Right lobe of liver (tissue), 6 donors: ENCODE data around the gene OR5T2. TPM values are rescaled to one million over a fixed set of nuclear protein-coding genes. Genes with fewer than 3 reads are reported as not detected.

Experiments used
- ATAC-seq, 4 donors: fragments of 200-7000 bp; cut with Tn5 transposase; one replicate each; pipeline ENCODE4 v1.9.1; 2020; ENCODE audit warnings: mild to moderate bottlenecking in 4 of 4, moderate library complexity in 4 of 4
- DNase-seq, 3 donors: peaks; one replicate each; pipeline ENCODE4 v3.0.0-alpha.2; 2020
- H3K27ac ChIP-seq, 3 donors: fragments of 200-600 bp; one replicate each; pipeline ENCODE4 v1.8.0; 2022
- H3K27me3 ChIP-seq, 2 donors: fragments of 200-600 bp; one replicate each; pipeline ENCODE4 v1.8.0; 2022
- H3K36me3 ChIP-seq, 4 donors: fragments of 200-600 bp; sonication (generic) in 1 of 4; one replicate each; pipeline versions ENCODE4 v1.5.1 to v1.8.0; 2017 to 2022; ENCODE audit warnings: control low read depth in 1 of 4
- H3K4me1 ChIP-seq, 4 donors: fragments of 200-600 bp; sonication (generic) in 1 of 4; one replicate each; pipeline versions ENCODE4 v1.5.1 to v1.8.0; 2017 to 2022; ENCODE audit warnings: control low read depth in 1 of 4
- H3K4me3 ChIP-seq, 3 donors: fragments of 200-600 bp; one replicate each; pipeline ENCODE4 v1.8.0; 2022
- H3K9me3 ChIP-seq, 4 donors: fragments of 200-600 bp; sonication (generic) in 1 of 4; one replicate each; pipeline versions ENCODE4 v1.5.1 to v1.8.0; 2017 to 2022; ENCODE audit warnings: control low read depth in 1 of 4
- POLR2A ChIP-seq: fragments of 450-650 bp; IDR thresholded peaks from one replicate; pipeline ENCODE4 v1.6.1; 2017; ENCODE audit warnings: antibody characterized with exemption, mild to moderate bottlenecking
- WGBS: methylation state at CpG from one replicate; pipeline ENCODE4 v1.1.6; 2018; ENCODE audit warnings: low coverage, low lambda C conversion rate; ENCODE audit not compliant: insufficient coverage; ENCODE audit errors: missing lambda C conversion rate; 5-methylcytosine and 5-hydroxymethylcytosine counted together
- intact Hi-C, 2 donors: fragments of 100-400 bp; cut with DNase I; formaldehyde crosslinking; loops; one replicate each; pipeline versions ENCODE4 v1.11.2 to v1.14.1; 2022
- total RNA-seq, 6 experiments: library from RNA; depleted of rRNA in 2 of 6; stranded (reverse); fragments of >200 nt in 2 of 6; fragmentation: NEBNext Ultra II Directional in 3 of 6; extraction: Animal tissue kit (Norgen Biotek cat#: 25700) in 3 of 6; gene quantifications; one replicate each; pipeline versions ENCODE4 v1.1.0 to v1.2.4, GENCODE V29; 2016 to 2023
- TF ChIP-seq, protein P1 (sequence below), 4 donors: fragments of 200-600 bp in 3 of 4; fragments of 450-650 bp in 1 of 4; IDR thresholded peaks; one replicate each; pipeline versions ENCODE4 v1.5.1 to v1.8.0; 2016 to 2022; ENCODE audit warnings: antibody characterized with exemption in 4 of 4, mild to moderate bottlenecking in 2 of 4
- donor health status: DM: no; HTN: yes; CAD: no.
- donor health status: DM: no; HTN: no; CAD: no.
- donor health status: DM: no; HTN: no; CAD: no.
- donor health status: DM: no; HTN: yes; CAD: no.
- donor health status: DM: no; HTN: yes; CAD: no.

OR5T2 gene
- total RNA-seq, 6 experiments from 2014 or later, result not detected

DNA sequence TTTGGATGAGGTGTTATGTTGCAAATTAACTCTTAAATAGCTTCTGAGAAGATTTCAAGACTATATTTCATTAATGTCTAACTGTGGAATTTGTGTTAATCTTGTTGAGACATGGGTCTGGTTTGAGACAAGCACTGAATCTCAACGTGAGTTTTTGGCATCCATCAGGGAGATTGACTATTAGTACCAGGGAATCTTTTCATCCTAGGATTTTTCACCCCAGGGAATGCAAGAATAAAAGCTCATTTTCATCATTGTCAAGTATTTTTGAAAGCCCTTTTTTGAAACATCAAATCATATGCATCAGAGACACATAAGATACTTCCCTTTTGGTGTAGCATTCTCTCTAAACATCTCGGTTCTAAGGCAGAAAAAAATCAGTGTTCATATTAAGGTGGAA is 19.5 kb downstream of the OR5T2 start:
- 23% methylated on average over 2 of the region's 2 CpGs for WGBS
- Histone ChIP-seq H3K36me3 (no peaks in the 10 kb centered on the region), H3K27ac (no peak overlapping the region), H3K9me3 (no peaks in the 10 kb centered on the region), H3K27me3 (no peaks in the 10 kb centered on the region), H3K4me1 (no peaks in the 10 kb centered on the region), H3K4me3 (no peak overlapping the region)
- intact Hi-C loops, result no loop called here
- no peak for ATAC-seq
- DNase-seq, result no peak
- no peak for TF ChIP-seq POLR2A
- TF ChIP-seq, protein P1, sequence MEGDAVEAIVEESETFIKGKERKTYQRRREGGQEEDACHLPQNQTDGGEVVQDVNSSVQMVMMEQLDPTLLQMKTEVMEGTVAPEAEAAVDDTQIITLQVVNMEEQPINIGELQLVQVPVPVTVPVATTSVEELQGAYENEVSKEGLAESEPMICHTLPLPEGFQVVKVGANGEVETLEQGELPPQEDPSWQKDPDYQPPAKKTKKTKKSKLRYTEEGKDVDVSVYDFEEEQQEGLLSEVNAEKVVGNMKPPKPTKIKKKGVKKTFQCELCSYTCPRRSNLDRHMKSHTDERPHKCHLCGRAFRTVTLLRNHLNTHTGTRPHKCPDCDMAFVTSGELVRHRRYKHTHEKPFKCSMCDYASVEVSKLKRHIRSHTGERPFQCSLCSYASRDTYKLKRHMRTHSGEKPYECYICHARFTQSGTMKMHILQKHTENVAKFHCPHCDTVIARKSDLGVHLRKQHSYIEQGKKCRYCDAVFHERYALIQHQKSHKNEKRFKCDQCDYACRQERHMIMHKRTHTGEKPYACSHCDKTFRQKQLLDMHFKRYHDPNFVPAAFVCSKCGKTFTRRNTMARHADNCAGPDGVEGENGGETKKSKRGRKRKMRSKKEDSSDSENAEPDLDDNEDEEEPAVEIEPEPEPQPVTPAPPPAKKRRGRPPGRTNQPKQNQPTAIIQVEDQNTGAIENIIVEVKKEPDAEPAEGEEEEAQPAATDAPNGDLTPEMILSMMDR (IDR thresholded peaks at IDR 0.05), result no peak

DNA sequence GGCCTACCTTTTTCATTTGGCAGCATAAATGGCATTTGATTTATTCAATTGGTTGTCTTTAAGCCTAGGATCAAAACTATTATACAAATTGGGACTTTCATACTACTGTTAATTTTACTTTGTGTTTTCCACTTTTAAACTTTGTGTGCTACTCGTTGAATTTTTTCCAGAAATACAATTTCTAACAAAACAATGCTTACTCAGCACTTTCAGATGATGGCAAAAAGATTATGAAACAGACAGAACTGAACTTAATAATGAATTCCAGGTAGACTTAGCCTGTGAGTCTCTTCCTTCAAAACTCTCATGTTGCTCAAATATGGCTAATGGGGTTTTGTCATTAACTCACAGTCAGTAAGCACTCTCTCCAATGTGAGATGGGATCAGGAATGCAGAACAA is 26.3 kb downstream of the OR5T2 start:
- Histone ChIP-seq H3K27me3 (no peaks in the 10 kb centered on the region), H3K27ac (no peak overlapping the region), H3K4me3 (no peak overlapping the region), H3K4me1 (no peaks in the 10 kb centered on the region), H3K36me3 (no peaks in the 10 kb centered on the region), H3K9me3 (no peaks in the 10 kb centered on the region)
- ATAC-seq (no peak), DNase-seq (no peak)
- intact Hi-C loops, result no loop called here
- WGBS, result 10% methylated on average over 1 of the region's 1 CpG
- TF ChIP-seq POLR2A, result no peak
- TF ChIP-seq, protein P1 (IDR thresholded peaks at IDR 0.05), result no peak

DNA sequence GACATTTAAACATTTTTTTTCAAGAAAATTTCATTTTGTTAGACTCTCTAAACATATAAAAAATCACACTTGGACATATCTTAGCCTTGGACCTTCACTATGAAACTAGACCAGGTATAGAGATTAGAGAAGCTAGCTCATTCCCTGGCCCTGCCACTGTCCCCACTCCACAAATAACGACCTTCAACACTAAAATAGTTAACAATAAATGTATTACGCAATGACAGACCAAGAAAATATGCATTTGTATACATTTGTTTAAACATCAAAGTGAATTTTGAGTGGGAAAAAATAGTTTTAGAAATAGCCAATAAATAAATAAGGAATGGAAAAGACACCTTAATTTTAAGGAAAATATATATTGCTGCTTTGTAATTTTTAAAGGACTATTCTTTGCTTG is 36.7 kb downstream of the OR5T2 start:
- H3K27me3 ChIP-seq, result no peaks in the 10 kb centered on the region
- H3K4me1 ChIP-seq, result no peaks in the 10 kb centered on the region
- no peak for TF ChIP-seq POLR2A
- TF ChIP-seq, protein P1 (IDR thresholded peaks at IDR 0.05), result no peak
- whole genome bisulfite sequencing, result 33% methylated on average over 2 of the region's 2 CpGs
- intact Hi-C loops, result no loop called here
- H3K36me3 ChIP-seq, result no peaks in the 10 kb centered on the region
- no peaks in the 10 kb centered on the region for H3K9me3 ChIP-seq
- H3K27ac ChIP-seq, result no peak overlapping the region
- no peak overlapping the region for H3K4me3 ChIP-seq
- DNase-seq (no peak), ATAC-seq (no peak)

DNA sequence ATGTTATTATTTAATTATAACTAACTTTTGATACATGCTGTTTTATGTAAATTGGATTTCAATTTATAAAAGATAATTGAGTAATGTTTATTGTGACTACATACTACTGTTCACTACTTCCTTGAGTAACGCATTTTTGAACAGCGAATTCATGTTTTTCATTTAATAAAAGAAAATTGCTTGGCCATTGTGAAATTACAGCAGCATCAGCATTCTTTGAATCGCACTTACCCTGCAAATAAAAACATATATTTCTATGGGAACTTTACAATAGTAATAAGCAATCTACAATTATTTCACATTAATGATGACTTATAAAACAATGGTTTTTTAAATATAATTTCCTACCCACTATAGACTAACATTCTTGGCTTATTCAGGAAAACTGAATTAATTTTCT is 37.4 kb downstream of the OR5T2 start:
- no peak for TF ChIP-seq POLR2A
- TF ChIP-seq, protein P1 (IDR thresholded peaks at IDR 0.05), result no peak
- H3K36me3 ChIP-seq, result no peaks in the 10 kb centered on the region
- H3K27ac ChIP-seq, result no peak overlapping the region
- no peaks in the 10 kb centered on the region for H3K9me3 ChIP-seq
- intact Hi-C loops, result no loop called here
- DNase-seq, result no peak
- H3K4me3 ChIP-seq, result no peak overlapping the region
- 64% methylated on average over 3 of the region's 3 CpGs for WGBS
- no peaks in the 10 kb centered on the region for H3K27me3 ChIP-seq
- ATAC-seq, result no peak
- H3K4me1 ChIP-seq, result no peaks in the 10 kb centered on the region

DNA sequence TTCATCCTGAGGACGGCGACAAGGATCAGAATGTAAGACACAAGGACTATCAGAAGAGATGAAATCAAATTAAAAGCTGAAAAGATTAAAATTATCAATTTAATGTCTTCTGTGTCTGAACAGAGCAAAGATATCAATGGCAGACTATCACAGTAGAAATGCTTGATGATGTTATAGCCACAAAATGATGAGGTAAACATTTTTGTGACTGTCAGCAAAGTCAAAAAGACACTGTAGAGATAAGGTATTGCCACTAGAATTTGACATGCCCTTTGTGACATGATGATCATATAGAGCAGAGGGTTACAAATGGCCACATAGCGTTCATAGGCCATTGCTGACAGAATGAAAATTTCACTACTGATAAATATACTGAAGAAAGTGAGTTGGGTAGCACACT is 45.5 kb downstream of the OR5T2 start:
- H3K9me3 ChIP-seq, result no peaks in the 10 kb centered on the region

More for the DNA sequence above, 45.5 kb downstream of the OR5T2 start:
- Histone ChIP-seq H3K27ac (no peak overlapping the region), H3K4me1 (no peaks in the 10 kb centered on the region), H3K36me3 (no peaks in the 10 kb centered on the region), H3K27me3 (no peaks in the 10 kb centered on the region), H3K4me3 (no peak overlapping the region)
- intact Hi-C loops, result no loop called here
- DNase-seq (no peak), ATAC-seq (no peak)
- TF ChIP-seq POLR2A, result no peak
- TF ChIP-seq, protein P1 (IDR thresholded peaks at IDR 0.05), result no peak
- 62% methylated on average over 3 of the region's 3 CpGs for WGBS
